ENCODE measurements around the gene KCTD16.

The KCTD16 gene

GRCh38 chr5:144170276-144171024 lies at the start of gene KCTD16, which contains the start of gene YIPF5:
Gene KCTD16, plus strand, starts transcription at chr5:144170873.
Gene YIPF5, minus strand, starts transcription at chr5:144170659. Its CDS starts 704 bp downstream, at chr5:144169955.
- peak; percentile 78 to 97 for DNase-seq

- DNase-seq, result no peak
Observed at GRCh38 chr5:144121577-144121976, 49.1 kb upstream of the KCTD16 start.

GRCh38 chr5:144122081-144122480 lies 48.6 kb upstream of the KCTD16 start:
- DNase-seq, result no peak

- DNase-seq, result no peak
Observed at GRCh38 chr5:144122641-144123040, 48.0 kb upstream of the KCTD16 start.

GRCh38 chr5:144125163-144125726 lies 45.4 kb upstream of the KCTD16 start:
- no peak for DNase-seq

GRCh38 chr5:144126707-144127106 lies 44.0 kb upstream of the KCTD16 start:
- no peak for DNase-seq

- no peak for DNase-seq
Observed at GRCh38 chr5:144128844-144129243, 41.8 kb upstream of the KCTD16 start.

- DNase-seq, result peak in 1 of 2 experiments; percentile 64
Observed at GRCh38 chr5:144130306-144130705, 40.4 kb upstream of the KCTD16 start.

GRCh38 chr5:144131261-144131660 lies 39.4 kb upstream of the KCTD16 start:
- no peak for DNase-seq

- DNase-seq, result no peak
Observed at GRCh38 chr5:144133050-144133633, 37.5 kb upstream of the KCTD16 start.

- DNase-seq, result peak; percentile 8 to 23
Observed at GRCh38 chr5:144134194-144134826, 36.4 kb upstream of the KCTD16 start.

- DNase-seq, result no peak
Observed at GRCh38 chr5:144135113-144135762, 35.4 kb upstream of the KCTD16 start.

- no peak for DNase-seq
Observed at GRCh38 chr5:144139586-144139985, 31.1 kb upstream of the KCTD16 start.

GRCh38 chr5:144141585-144141984 lies 29.1 kb upstream of the KCTD16 start:
- DNase-seq, result no peak

- DNase-seq, result peak; percentile 15 to 58
Observed at GRCh38 chr5:144142139-144142823, 28.4 kb upstream of the KCTD16 start.

GRCh38 chr5:144142824-144143162 lies 27.9 kb upstream of the KCTD16 start:
- no peak for DNase-seq

- DNase-seq, result no peak
Observed at GRCh38 chr5:144143625-144144024, 27.0 kb upstream of the KCTD16 start.

GRCh38 chr5:144144956-144145751 lies 25.5 kb upstream of the KCTD16 start:
- DNase-seq, result no peak

- no peak for DNase-seq
Observed at GRCh38 chr5:144151026-144151425, 19.6 kb upstream of the KCTD16 start.

GRCh38 chr5:144156767-144157171 lies 13.9 kb upstream of the KCTD16 start:
- DNase-seq, result no peak

- no peak for DNase-seq
Observed at GRCh38 chr5:144162686-144163085, 8.0 kb upstream of the KCTD16 start.

GRCh38 chr5:144166696-144167095 lies 4.0 kb upstream of the KCTD16 start:
- DNase-seq, result no peak

Data from NCI-H446 (cell line).